NCI-H1436 treated with DMSO at 0.1 percent for 48 hours (cell line): ENCODE measurements around the gene ZKSCAN8.

ENCODE experiments used
- DNase-seq: peaks from one replicate; lab custom pipeline; 2025; lab: John Stamatoyannopoulos, UW

The ZKSCAN8 gene

GRCh38 chr6:28139860-28140543 lies 1.7 kb upstream of the ZKSCAN8 start:
- no peak for DNase-seq

- no peak for DNase-seq
These were observed 1.1 kb upstream of the ZKSCAN8 start for GRCh38 chr6:28140616-28141015.

- no peak for DNase-seq
These were observed 763 bp downstream of the ZKSCAN8 start for GRCh38 chr6:28142446-28142845.

- no peak for DNase-seq
These were observed 3.5 kb downstream of the ZKSCAN8 start for GRCh38 chr6:28145231-28145630.

GRCh38 chr6:28152531-28152930 lies 10.8 kb downstream of the ZKSCAN8 start:
- DNase-seq = no peak

- DNase-seq = no peak
These were observed 11.9 kb downstream of the ZKSCAN8 start for GRCh38 chr6:28153546-28153945.

- no peak for DNase-seq
These were observed 12.7 kb downstream of the ZKSCAN8 start for GRCh38 chr6:28154357-28154756.

GRCh38 chr6:28158318-28158717 lies 16.6 kb downstream of the ZKSCAN8 start:
- DNase-seq = no peak

- DNase-seq = no peak
These were observed 17.4 kb downstream of the ZKSCAN8 start for GRCh38 chr6:28159029-28159607.

- DNase-seq = no peak
These were observed 18.6 kb downstream of the ZKSCAN8 start for GRCh38 chr6:28160233-28160632.

GRCh38 chr6:28161410-28162079 lies 19.9 kb downstream of the ZKSCAN8 start:
- DNase-seq = peak; percentile 31

GRCh38 chr6:28165563-28165962 lies 23.9 kb downstream of the ZKSCAN8 start:
- no peak for DNase-seq

GRCh38 chr6:28167068-28167467 lies 25.4 kb downstream of the ZKSCAN8 start:
- DNase-seq = no peak

GRCh38 chr6:28167926-28168325 lies 26.2 kb downstream of the ZKSCAN8 start:
- no peak for DNase-seq

GRCh38 chr6:28171271-28171670 lies 29.6 kb downstream of the ZKSCAN8 start:
- DNase-seq = no peak

GRCh38 chr6:28172006-28172405 lies 30.3 kb downstream of the ZKSCAN8 start:
- no peak for DNase-seq

GRCh38 chr6:28176373-28176772 lies 34.7 kb downstream of the ZKSCAN8 start:
- DNase-seq = no peak

- DNase-seq = no peak
These were observed 40.6 kb downstream of the ZKSCAN8 start for GRCh38 chr6:28182255-28182654.

GRCh38 chr6:28188111-28188979 lies 46.7 kb downstream of the ZKSCAN8 start:
- DNase-seq = no peak

GRCh38 chr6:28200020-28200419 lies 58.3 kb downstream of the ZKSCAN8 start:
- DNase-seq = no peak

- DNase-seq = no peak
These were observed 61.5 kb downstream of the ZKSCAN8 start for GRCh38 chr6:28203201-28203600.

- no peak for DNase-seq
These were observed 64.2 kb downstream of the ZKSCAN8 start for GRCh38 chr6:28205879-28206278.
